Astrocyte (in vitro differentiated cells and primary cell): ENCODE data around the gene MRPL47. TPM values are rescaled to one million over a fixed set of nuclear protein-coding genes. Genes with fewer than 3 reads are reported as not detected.

Source experiments
- DNase-seq: peaks from one replicate; pipeline ENCODE4 v3.0.0-alpha.2; 2010; ENCODE audit warnings: low read depth
- FAIRE-seq: peaks from 2 replicates; lab custom pipeline; 2011; peaks lifted over from hg19 to GRCh38; lab: Jason Lieb, UNC
- H2AFZ ChIP-seq: 2 replicates; pipeline ENCODE4 v1.6.0; 2012; ENCODE audit warnings: low read depth, low read length, inconsistent platforms
- H3K27ac ChIP-seq: 2 replicates; pipeline ENCODE4 v1.5.1; 2011; ENCODE audit warnings: low read depth, low read length, inconsistent platforms
- H3K27me3 ChIP-seq: 2 replicates; pipeline ENCODE4 v1.6.0; 2011; ENCODE audit warnings: low read length, inconsistent platforms; ENCODE audit not compliant: insufficient read depth
- H3K36me3 ChIP-seq: 2 replicates; pipeline ENCODE4 v1.5.1; 2011; ENCODE audit warnings: low read length, inconsistent platforms; ENCODE audit not compliant: insufficient read depth
- H3K4me1 ChIP-seq: 2 replicates; pipeline ENCODE4 v1.5.1; 2011; ENCODE audit warnings: low read length, inconsistent platforms; ENCODE audit not compliant: insufficient read depth
- H3K4me2 ChIP-seq: 2 replicates; pipeline ENCODE4 v1.6.0; 2012; ENCODE audit warnings: low read length, inconsistent platforms
- H3K4me3 ChIP-seq: 2 replicates; pipeline ENCODE4 v1.5.1; 2011; ENCODE audit warnings: low read depth, mild to moderate bottlenecking, low read length, inconsistent platforms; ENCODE audit not compliant: insufficient read depth
- H3K79me2 ChIP-seq: 2 replicates; pipeline ENCODE4 v1.6.0; 2012; ENCODE audit warnings: mild to moderate bottlenecking, low read length, inconsistent platforms; ENCODE audit not compliant: insufficient read depth
- H3K9ac ChIP-seq: 2 replicates; pipeline ENCODE4 v1.6.0; 2012; ENCODE audit warnings: mild to moderate bottlenecking, low read length, inconsistent platforms
- H3K9me3 ChIP-seq: 2 replicates; pipeline ENCODE4 v1.5.1; 2012; ENCODE audit warnings: low read depth, mild to moderate bottlenecking, low read length, inconsistent platforms; ENCODE audit not compliant: insufficient read depth
- H4K20me1 ChIP-seq: 2 replicates; pipeline ENCODE4 v1.6.0; 2012; ENCODE audit warnings: low read length, inconsistent platforms; ENCODE audit not compliant: insufficient read depth
- H3K27ac Mint-ChIP-seq: one replicate; pipeline ENCODE4 v1.8.0; 2021; ENCODE audit warnings: mild to moderate bottlenecking, mixed read lengths; ENCODE audit not compliant: unreplicated experiment
- H3K27me3 Mint-ChIP-seq: one replicate; pipeline ENCODE4 v1.8.0; 2021; ENCODE audit warnings: low read depth, mixed read lengths; ENCODE audit not compliant: unreplicated experiment
- H3K36me3 Mint-ChIP-seq: one replicate; pipeline ENCODE4 v1.8.0; 2021; ENCODE audit warnings: low read depth, mixed read lengths; ENCODE audit not compliant: unreplicated experiment
- H3K4me1 Mint-ChIP-seq: one replicate; pipeline ENCODE4 v1.8.0; 2021; ENCODE audit warnings: low read depth, mixed read lengths; ENCODE audit not compliant: unreplicated experiment
- H3K4me3 Mint-ChIP-seq: one replicate; pipeline ENCODE4 v1.8.0; 2021; ENCODE audit warnings: mild to moderate bottlenecking, moderate library complexity, mixed read lengths; ENCODE audit not compliant: unreplicated experiment
- H3K9me3 Mint-ChIP-seq: one replicate; pipeline ENCODE4 v1.8.0; 2021; ENCODE audit warnings: mild to moderate bottlenecking, mixed read lengths; ENCODE audit not compliant: unreplicated experiment
- EZH2 ChIP-seq: IDR thresholded peaks from 2 replicates; pipeline ENCODE4 v1.6.1; 2012; ENCODE audit warnings: mild to moderate bottlenecking, low read length, inconsistent platforms; ENCODE audit not compliant: insufficient read depth
- total RNA-seq: library from RNA; stranded (reverse); gene quantifications from 2 replicates; pipeline ENCODE4 v1.2.1, GENCODE V29; 2021
- TF ChIP-seq, protein P1 (sequence below): IDR thresholded peaks from 2 replicates; pipeline ENCODE4 v1.5.1; 2011; ENCODE audit warnings: low read depth, mild to moderate bottlenecking, inconsistent platforms, low read length, moderate library complexity; ENCODE audit not compliant: insufficient read depth

The MRPL47 gene
- total RNA-seq, 1 donor from 2014 or later = 45.9 TPM

DNA sequence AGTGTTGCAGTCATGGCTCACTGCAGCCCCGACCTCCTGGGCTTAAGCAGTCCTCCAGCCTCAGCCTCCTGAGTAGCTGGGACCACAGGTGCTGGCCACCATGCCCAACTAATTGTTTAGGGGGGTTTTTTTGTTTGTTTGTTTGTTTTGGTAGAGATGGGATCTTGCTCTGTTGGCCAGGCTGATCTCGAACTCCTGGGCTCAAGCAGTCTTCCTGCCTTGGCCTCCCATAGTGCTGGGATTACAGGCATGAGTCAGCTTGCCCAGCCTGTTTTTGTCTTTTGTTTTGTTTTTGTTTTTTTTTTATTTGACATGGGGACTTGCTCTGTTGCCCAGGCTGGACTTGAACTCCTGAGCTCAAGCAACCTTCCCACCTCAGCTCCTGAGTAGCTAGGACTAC lies 17.6 kb upstream of the MRPL47 start:
- H3K4me3 ChIP-seq = no peak overlapping the region
- H3K4me2 ChIP-seq = no peak overlapping the region
- no peak for FAIRE-seq
- H3K36me3 ChIP-seq = peaks cover 8% of the 10 kb centered on the region
- H3K4me3 Mint-ChIP-seq = no peak overlapping the region
- no peak overlapping the region for H2AFZ ChIP-seq
- H3K4me1 ChIP-seq = no peaks in the 10 kb centered on the region
- no peaks in the 10 kb centered on the region for H3K4me1 Mint-ChIP-seq
- H3K27me3 Mint-ChIP-seq = no peaks in the 10 kb centered on the region
- peaks cover 2% of the 10 kb centered on the region for H3K9me3 Mint-ChIP-seq
- H3K27ac ChIP-seq = no peak overlapping the region
- no peaks in the 10 kb centered on the region for H4K20me1 ChIP-seq
- no peak for DNase-seq
- no peak overlapping the region for H3K9ac ChIP-seq
- H3K79me2 ChIP-seq = no peaks in the 10 kb centered on the region
- no peaks in the 10 kb centered on the region for H3K27me3 ChIP-seq
- no peaks in the 10 kb centered on the region for H3K9me3 ChIP-seq
- H3K36me3 Mint-ChIP-seq = peaks cover 27% of the 10 kb centered on the region
- TF ChIP-seq, protein P1, sequence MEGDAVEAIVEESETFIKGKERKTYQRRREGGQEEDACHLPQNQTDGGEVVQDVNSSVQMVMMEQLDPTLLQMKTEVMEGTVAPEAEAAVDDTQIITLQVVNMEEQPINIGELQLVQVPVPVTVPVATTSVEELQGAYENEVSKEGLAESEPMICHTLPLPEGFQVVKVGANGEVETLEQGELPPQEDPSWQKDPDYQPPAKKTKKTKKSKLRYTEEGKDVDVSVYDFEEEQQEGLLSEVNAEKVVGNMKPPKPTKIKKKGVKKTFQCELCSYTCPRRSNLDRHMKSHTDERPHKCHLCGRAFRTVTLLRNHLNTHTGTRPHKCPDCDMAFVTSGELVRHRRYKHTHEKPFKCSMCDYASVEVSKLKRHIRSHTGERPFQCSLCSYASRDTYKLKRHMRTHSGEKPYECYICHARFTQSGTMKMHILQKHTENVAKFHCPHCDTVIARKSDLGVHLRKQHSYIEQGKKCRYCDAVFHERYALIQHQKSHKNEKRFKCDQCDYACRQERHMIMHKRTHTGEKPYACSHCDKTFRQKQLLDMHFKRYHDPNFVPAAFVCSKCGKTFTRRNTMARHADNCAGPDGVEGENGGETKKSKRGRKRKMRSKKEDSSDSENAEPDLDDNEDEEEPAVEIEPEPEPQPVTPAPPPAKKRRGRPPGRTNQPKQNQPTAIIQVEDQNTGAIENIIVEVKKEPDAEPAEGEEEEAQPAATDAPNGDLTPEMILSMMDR = no peak
- TF ChIP-seq EZH2 = no peak
- no peak overlapping the region for H3K27ac Mint-ChIP-seq

DNA sequence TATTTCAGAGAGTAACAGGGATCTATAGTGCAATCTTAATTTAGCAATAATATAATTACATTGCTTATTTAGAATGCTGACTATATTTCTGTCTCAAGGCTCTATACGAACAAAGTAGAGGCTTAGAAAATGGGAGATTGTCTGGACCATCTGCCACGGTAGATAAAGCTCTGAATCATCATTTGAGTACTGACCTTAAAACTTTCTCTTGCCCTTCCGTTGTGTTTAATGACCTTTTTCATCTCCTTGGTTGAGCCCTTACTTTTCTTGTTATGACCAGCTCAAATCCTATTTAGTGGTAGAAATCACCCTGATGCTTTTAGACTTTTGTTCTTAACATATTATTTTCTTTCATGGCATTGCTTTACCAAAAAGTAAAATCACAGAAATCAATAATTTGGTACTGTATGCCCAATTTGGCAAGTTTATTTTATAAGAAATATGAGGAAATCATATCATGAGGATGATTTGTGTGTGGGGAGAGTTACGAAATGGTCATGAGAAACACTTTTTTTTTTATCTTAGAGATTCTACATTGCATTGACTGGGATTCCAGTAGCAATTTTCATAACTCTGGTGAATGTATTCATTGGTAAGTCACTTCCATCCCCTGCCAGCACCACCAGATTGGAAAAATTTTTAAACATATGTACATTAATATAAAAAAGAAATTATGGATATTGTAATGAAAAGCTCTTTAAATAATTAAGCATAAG lies 11.2 kb upstream of the MRPL47 start:
- no peaks in the 10 kb centered on the region for H4K20me1 ChIP-seq
- H3K4me3 Mint-ChIP-seq = no peak overlapping the region
- no peak overlapping the region for H3K4me3 ChIP-seq
- peaks cover 16% of the 10 kb centered on the region for H3K4me1 Mint-ChIP-seq
- H3K36me3 ChIP-seq = peaks cover 8% of the 10 kb centered on the region
- H3K27ac Mint-ChIP-seq = no peak overlapping the region
- no peak overlapping the region for H3K4me2 ChIP-seq
- no peaks in the 10 kb centered on the region for H3K27me3 ChIP-seq
- H3K79me2 ChIP-seq = peaks cover 6% of the 10 kb centered on the region
- no peaks in the 10 kb centered on the region for H3K27me3 Mint-ChIP-seq
- TF ChIP-seq EZH2 = no peak
- TF ChIP-seq, protein P1 = no peak
- H3K27ac ChIP-seq = no peak overlapping the region
- DNase-seq (no peak), FAIRE-seq (no peak)
- peaks cover under 1% of the 10 kb centered on the region for H3K9me3 Mint-ChIP-seq
- H3K36me3 Mint-ChIP-seq = peaks cover 6% of the 10 kb centered on the region
- H2AFZ ChIP-seq = no peak overlapping the region
- H3K4me1 ChIP-seq = peaks cover 14% of the 10 kb centered on the region
- H3K9ac ChIP-seq = no peak overlapping the region
- H3K9me3 ChIP-seq = no peaks in the 10 kb centered on the region

DNA sequence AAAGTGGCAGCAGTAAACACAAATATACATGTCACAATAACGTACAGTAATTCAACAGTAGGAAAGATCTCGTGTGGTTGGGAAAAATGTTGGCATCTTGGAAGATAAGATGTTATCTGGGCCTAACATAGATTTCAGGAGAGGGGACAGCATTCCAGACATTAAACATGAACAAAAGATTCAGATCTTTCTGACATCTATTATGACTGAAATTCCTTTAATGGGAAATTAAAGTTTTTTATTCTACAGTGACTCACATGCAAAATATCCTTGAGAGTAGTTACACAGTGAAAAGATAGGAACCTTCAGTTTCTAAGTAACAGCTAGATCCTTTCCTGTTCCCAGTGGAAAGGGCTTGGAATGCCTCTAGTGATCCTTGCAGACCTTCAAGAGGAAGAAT lies 9.4 kb upstream of the MRPL47 start:
- peak overlapping the region; percentile 23 for H3K27ac Mint-ChIP-seq
- peak; percentile 60 for DNase-seq

More for the DNA sequence above, 9.4 kb upstream of the MRPL47 start:
- FAIRE-seq = peak; percentile 71
- no peak overlapping the region for H3K4me3 ChIP-seq
- H2AFZ ChIP-seq = no peak overlapping the region
- H3K36me3 ChIP-seq = peaks cover 8% of the 10 kb centered on the region
- no peaks in the 10 kb centered on the region for H3K27me3 ChIP-seq
- Mint-ChIP-seq H3K4me3 (no peak overlapping the region), H3K27me3 (no peaks in the 10 kb centered on the region), H3K9me3 (no peaks in the 10 kb centered on the region), H3K36me3 (peaks cover 2% of the 10 kb centered on the region), H3K4me1 (peaks cover 16% of the 10 kb centered on the region)
- H3K9ac ChIP-seq = peak overlapping the region; percentile 29
- H3K27ac ChIP-seq = peak overlapping the region; percentile 48
- H3K9me3 ChIP-seq = no peaks in the 10 kb centered on the region
- peak overlapping the region; percentile 57 for H3K4me2 ChIP-seq
- H3K79me2 ChIP-seq = peaks cover 15% of the 10 kb centered on the region
- H3K4me1 ChIP-seq = peaks cover 14% of the 10 kb centered on the region
- no peaks in the 10 kb centered on the region for H4K20me1 ChIP-seq
- TF ChIP-seq EZH2 = no peak
- TF ChIP-seq, protein P1 = no peak
